Subcutaneous adipose tissue (tissue), 4 donors: Measurements from ENCODE around the gene PGAM5. TPM values are rescaled to one million over a fixed set of nuclear protein-coding genes. Genes with fewer than 3 reads are reported as not detected.

Source experiments
- CTCF ChIP-seq: fragments of 450-650 bp; IDR thresholded peaks from one replicate; pipeline ENCODE4 v1.5.1; 2016; ENCODE audit warnings: low read depth, mild to moderate bottlenecking, control low read depth, antibody characterized with exemption, moderate library complexity
- total RNA-seq, 4 donors: library from RNA; depleted of rRNA; stranded (reverse); fragments of >200 nt; gene quantifications; one replicate each; pipeline ENCODE4 v1.1.0, GENCODE V29; 2016

The PGAM5 gene
- total RNA-seq, 4 donors from 2014 or later, result 7.3 to 12.1 (median 10.6) TPM

DNA sequence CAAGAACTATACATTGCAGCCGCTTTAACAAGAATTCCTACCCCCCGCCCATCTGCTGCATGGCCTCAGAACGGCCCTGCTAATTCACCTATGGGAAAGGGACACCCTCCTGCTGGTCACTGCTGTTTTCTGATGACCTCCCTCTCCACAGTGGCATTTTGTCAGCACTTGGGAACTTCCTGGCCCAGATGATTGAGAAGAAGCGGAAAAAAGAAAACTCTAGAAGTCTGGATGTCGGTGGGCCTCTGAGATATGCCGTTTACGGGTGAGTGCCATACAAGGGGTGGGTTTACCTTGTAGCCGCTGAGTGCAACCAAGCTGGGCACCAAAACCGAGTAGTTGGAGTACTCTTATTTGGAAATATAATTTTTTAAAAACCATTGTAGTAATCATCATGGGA lies 20.5 kb upstream of the PGAM5 start:
- TF ChIP-seq CTCF, result no peak

DNA sequence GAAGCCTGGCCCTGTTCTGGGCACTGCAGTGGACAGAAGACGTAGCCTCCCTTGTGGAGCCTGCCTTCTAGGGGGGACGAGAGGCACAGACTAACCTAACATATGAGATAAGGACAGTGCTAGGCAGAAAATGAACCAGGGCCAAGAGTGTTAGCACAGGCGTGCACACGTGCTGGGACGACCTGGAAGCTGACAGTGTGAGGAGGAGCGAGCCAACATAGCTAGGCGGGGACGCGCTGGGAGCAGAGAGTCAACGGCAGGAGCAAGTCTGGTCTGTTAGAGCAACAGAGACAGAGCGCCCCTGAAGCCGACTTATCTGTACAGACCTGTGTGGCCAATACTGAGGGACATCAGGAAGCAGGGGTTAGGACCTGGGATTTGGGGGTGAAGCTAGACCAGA lies 15.2 kb upstream of the PGAM5 start:
- TF ChIP-seq CTCF, result no peak

- TF ChIP-seq CTCF, result no peak
Observed at GRCh38 chr12:132698341-132698740, 12.3 kb upstream of the PGAM5 start.

DNA sequence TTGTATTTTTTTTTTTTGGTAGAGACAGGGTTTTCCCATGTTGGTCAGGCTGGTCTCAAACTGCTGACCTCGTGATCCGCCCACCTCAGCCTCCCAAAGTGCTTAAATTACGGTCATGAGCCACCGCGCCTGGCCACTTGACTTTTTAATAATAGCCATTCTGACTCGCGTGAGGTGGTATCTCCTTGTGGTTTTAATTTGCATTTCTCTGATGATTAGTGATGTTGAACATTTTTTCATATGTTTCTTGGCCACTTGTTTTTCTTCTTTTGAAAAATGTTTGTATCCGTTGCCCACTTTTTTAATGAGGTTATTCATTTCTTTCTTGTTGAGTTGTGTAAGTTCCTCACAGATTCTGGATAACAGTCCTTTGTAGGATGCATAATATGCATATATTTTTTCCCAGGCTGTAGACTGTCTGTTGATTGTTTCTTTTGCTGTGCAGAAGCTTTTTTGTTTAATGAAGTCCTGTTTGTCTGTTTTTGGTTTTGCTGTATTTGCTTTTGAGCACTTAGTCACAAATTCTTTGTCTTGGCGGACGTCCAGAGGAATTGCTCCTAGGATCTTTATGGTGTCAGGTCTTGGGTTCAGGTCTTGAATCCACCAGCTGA lies 10.3 kb upstream of the PGAM5 start:
- no peak for TF ChIP-seq CTCF

DNA sequence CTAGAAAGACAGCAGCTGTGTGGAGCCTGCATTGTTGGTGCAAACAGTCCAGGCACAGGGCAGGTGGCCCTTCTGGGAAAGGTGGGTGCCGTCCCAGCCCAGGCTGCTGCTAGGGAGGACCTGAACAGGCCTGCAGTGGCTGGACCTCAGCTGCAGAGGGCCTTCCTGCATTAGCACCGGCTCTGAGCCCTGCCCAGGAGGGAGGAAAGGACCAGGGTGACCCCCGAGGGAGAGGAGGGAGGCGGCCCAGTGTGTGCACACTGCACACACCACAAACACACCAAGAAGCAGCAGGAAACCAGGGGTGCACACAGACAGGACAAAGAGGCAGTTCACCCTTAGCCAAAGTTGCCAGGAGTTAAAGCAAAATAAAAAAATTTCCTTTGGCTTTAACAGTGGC lies 8.0 kb upstream of the PGAM5 start:
- TF ChIP-seq CTCF, result no peak

DNA sequence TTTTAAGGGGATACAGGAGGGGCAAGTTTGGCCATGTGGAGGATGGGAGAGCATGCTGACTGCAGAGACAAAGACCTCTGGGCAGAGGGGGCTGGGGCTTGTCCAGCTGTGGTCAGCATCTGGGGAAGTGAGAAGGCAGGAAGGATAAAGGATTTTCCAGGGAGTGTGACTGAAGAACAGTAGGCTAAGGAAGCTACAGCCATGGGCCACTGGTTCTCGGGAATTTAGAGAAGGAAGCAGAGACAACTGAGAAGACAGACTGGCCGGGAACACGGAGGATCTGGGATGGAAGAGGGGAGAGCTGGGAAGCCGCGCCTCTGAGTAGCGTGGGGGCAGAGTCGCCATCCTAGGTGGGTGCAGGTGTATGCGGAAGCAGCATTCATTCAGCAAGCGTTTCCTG lies 7.0 kb upstream of the PGAM5 start:
- no peak for TF ChIP-seq CTCF

DNA sequence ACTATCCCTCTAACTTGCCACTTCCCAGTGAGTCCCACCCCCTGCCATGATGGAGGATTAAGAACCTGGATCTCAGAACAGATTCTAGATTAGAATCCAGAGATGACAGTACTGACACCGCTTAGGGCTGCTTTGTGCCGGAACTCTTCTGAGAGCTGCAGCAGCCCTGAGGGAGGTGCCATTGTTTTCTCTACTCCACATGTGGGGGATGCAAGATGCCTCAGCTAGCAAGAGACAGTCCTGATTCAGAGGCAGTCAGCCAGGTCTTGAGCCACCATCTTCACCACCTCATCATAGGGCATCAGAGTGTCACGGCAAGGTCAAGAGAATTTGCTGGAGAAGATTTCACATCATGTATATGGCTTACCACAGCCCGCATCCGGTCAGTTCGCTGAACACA lies 3.4 kb upstream of the PGAM5 start:
- no peak for TF ChIP-seq CTCF
